ENCODE data around the gene FRRS1L. TPM values are rescaled to one million over a fixed set of nuclear protein-coding genes. Genes with fewer than 3 reads are reported as not detected.

Gene FRRS1L
- 0.35 and 1.2 TPM in 2 replicates for total RNA-seq

GRCh38 chr9:109166771-109167601, at the start of gene FRRS1L:
FRRS1L (minus strand) TSS chr9:109167249; CDS start chr9:109167138, 111 bp downstream.

GRCh38 chr9:109119439-109120203, 47.4 kb downstream of the FRRS1L start, which contains the start of gene TMEM245:
TMEM245 (minus strand) TSS chr9:109119947; CDS start chr9:109119913, 34 bp downstream.

Other genes with a start within 250 kb of the FRRS1L start
- 12.9 and 22.6 TPM in 2 replicates for gene ELP1, start 233.1 kb downstream of the FRRS1L start, total RNA-seq
- 6.9 and 9.2 TPM in 2 replicates for gene ABITRAM, start 232.8 kb downstream of the FRRS1L start, total RNA-seq
- 25.4 and 45.5 TPM in 2 replicates for gene CTNNAL1, start 153.8 kb downstream of the FRRS1L start, total RNA-seq
- 24.6 and 38.5 TPM in 2 replicates for gene TMEM245, start 47.3 kb downstream of the FRRS1L start, total RNA-seq
- under 0.01 and 0.35 TPM in 2 replicates for gene EPB41L4B, start 153.8 kb upstream of the FRRS1L start, total RNA-seq

Data from pericardium fibroblast (primary cell).